ENCODE results near the gene COBL.

DNA sequence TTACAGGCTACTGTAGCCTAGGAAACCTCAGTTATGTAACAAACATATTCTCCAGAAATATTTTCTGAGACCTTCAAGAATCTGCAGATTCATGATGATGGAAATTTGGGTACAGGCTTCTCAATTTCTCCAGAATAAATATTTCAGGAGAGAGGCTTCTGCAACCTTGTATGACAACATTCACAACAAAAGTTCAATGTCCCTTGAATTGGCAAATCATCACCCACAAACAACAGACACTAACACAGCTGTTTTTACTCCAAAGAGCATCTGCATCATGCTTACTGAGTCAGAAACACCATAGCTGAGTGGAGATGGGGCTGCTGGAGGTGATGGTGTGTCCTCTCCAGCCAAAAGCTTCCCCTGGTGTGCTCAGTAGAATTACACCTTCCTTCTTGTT lies 9.3 kb upstream of the COBL start:
- TF ChIP-seq, protein P1, sequence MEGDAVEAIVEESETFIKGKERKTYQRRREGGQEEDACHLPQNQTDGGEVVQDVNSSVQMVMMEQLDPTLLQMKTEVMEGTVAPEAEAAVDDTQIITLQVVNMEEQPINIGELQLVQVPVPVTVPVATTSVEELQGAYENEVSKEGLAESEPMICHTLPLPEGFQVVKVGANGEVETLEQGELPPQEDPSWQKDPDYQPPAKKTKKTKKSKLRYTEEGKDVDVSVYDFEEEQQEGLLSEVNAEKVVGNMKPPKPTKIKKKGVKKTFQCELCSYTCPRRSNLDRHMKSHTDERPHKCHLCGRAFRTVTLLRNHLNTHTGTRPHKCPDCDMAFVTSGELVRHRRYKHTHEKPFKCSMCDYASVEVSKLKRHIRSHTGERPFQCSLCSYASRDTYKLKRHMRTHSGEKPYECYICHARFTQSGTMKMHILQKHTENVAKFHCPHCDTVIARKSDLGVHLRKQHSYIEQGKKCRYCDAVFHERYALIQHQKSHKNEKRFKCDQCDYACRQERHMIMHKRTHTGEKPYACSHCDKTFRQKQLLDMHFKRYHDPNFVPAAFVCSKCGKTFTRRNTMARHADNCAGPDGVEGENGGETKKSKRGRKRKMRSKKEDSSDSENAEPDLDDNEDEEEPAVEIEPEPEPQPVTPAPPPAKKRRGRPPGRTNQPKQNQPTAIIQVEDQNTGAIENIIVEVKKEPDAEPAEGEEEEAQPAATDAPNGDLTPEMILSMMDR (IDR thresholded peaks at IDR 0.05) = no peak
- no peak for TF ChIP-seq POLR2A (IDR thresholded peaks at IDR 0.05)
- no peak for TF ChIP-seq POLR2AphosphoS5 (IDR thresholded peaks at IDR 0.05)

All from transverse colon (tissue), 4 donors.